Endothelial cell of umbilical vein (primary cell): ENCODE data around the gene ABCG4.
"Not testable (repeated sequence)": the region's sequence is repeated elsewhere in the genome, so short reads cannot be mapped to it uniquely, and the experiment has no call there.

ENCODE experiments used
- CTCF ChIP-seq, 2 donors: IDR thresholded peaks; 1 replicate in 1 of 2; 2 replicates in 1 of 2; pipeline ENCODE4 v1.5.1; 2011; ENCODE audit warnings: low read length in 2 of 2, mild to moderate bottlenecking in 2 of 2, moderate library complexity in 2 of 2, control low read depth in 1 of 2, inconsistent platforms in 1 of 2, low read depth in 1 of 2; ENCODE audit not compliant: insufficient read depth in 1 of 2; ENCODE audit errors: extremely low read depth in 1 of 2
- EZH2 ChIP-seq: IDR thresholded peaks from 2 replicates; pipeline ENCODE4 v1.6.1; 2012; ENCODE audit warnings: borderline replicate concordance, low read depth, mild to moderate bottlenecking, moderate library complexity, low read length, inconsistent platforms; ENCODE audit not compliant: severe bottlenecking
- FOS ChIP-seq: IDR thresholded peaks from 2 replicates; pipeline ENCODE4 v1.6.1; 2011; ENCODE audit warnings: mild to moderate bottlenecking, low read length, moderate library complexity, borderline replicate concordance; ENCODE audit not compliant: insufficient read depth
- GATA2 ChIP-seq: IDR thresholded peaks from 2 replicates; pipeline ENCODE4 v1.7.0; 2011; ENCODE audit warnings: low read depth, mild to moderate bottlenecking, moderate library complexity, mixed read lengths, low read length; ENCODE audit not compliant: insufficient read length, insufficient read depth
- JUN ChIP-seq: IDR thresholded peaks from 2 replicates; pipeline ENCODE4 v1.6.1; 2011; ENCODE audit warnings: borderline replicate concordance, low read depth; ENCODE audit not compliant: insufficient read length, insufficient read depth
- POLR2A ChIP-seq: IDR thresholded peaks from 2 replicates; pipeline ENCODE4 v1.6.1; 2012; ENCODE audit warnings: low read depth, mild to moderate bottlenecking, control low read depth, low read length
- POLR2AphosphoS5 ChIP-seq: IDR thresholded peaks from 2 replicates; pipeline ENCODE4 v1.6.1; 2012; ENCODE audit warnings: low read depth, mild to moderate bottlenecking, control low read depth, low read length, moderate library complexity; ENCODE audit not compliant: insufficient read depth
- TF ChIP-seq, protein P1 (sequence below): IDR thresholded peaks from 2 replicates; pipeline ENCODE4 v1.6.1; 2011; ENCODE audit not compliant: insufficient read depth, insufficient read length

- not testable (repeated sequence) for TF ChIP-seq CTCF (IDR thresholded peaks at IDR 0.05; ENCODE audit: extremely low read depth in 1 of 2, insufficient read depth in 1 of 2, low read depth in 1 of 2, low read length in 2 of 2); POLR2AphosphoS5; POLR2A; JUN; EZH2; FOS; GATA2
- TF ChIP-seq, protein P1, sequence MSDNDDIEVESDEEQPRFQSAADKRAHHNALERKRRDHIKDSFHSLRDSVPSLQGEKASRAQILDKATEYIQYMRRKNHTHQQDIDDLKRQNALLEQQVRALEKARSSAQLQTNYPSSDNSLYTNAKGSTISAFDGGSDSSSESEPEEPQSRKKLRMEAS: not testable (repeated sequence)
Observed at GRCh38 chr11:119201236-119201635, 52.4 kb downstream of the ABCG4 start.
